NCI-H82 treated with DMSO at 0.1 percent for 48 hours (cell line): ENCODE results near the gene TMEM30B.
"Not testable (repeated sequence)": the region's sequence is repeated elsewhere in the genome, so short reads cannot be mapped to it uniquely, and the experiment has no call there.

Source experiments
- DNase-seq: peaks from one replicate; lab custom pipeline; 2025; ENCODE audit not compliant: unreplicated experiment; lab: John Stamatoyannopoulos, UW

TMEM30B gene

GRCh38 chr14:61266891-61267740, 14.0 kb downstream of the TMEM30B start:
- DNase-seq = no peak

- DNase-seq = no peak
These were observed 14.7 kb downstream of the TMEM30B start for GRCh38 chr14:61266436-61266835.

GRCh38 chr14:61264651-61265050, 16.5 kb downstream of the TMEM30B start:
- DNase-seq = no peak

GRCh38 chr14:61264010-61264571, 17.0 kb downstream of the TMEM30B start:
- DNase-seq = no peak

- no peak for DNase-seq
These were observed 19.1 kb downstream of the TMEM30B start for GRCh38 chr14:61262082-61262481.

- DNase-seq = no peak
These were observed 20.0 kb downstream of the TMEM30B start for GRCh38 chr14:61260939-61261776.

GRCh38 chr14:61258985-61259384, 22.2 kb downstream of the TMEM30B start:
- no peak for DNase-seq

GRCh38 chr14:61257469-61258057, 23.6 kb downstream of the TMEM30B start:
- DNase-seq = no peak

- no peak for DNase-seq
These were observed 24.2 kb downstream of the TMEM30B start for GRCh38 chr14:61256826-61257468.

- DNase-seq = no peak
These were observed 25.2 kb downstream of the TMEM30B start for GRCh38 chr14:61255968-61256367.

- DNase-seq = no peak
These were observed 26.2 kb downstream of the TMEM30B start for GRCh38 chr14:61254808-61255526.

- no peak for DNase-seq
These were observed 27.9 kb downstream of the TMEM30B start for GRCh38 chr14:61253064-61253738.

- peak; percentile 57 for DNase-seq
These were observed 28.6 kb downstream of the TMEM30B start for GRCh38 chr14:61252369-61253063.

GRCh38 chr14:61250063-61250462, 31.1 kb downstream of the TMEM30B start:
- DNase-seq = no peak

GRCh38 chr14:61247935-61248334, 33.2 kb downstream of the TMEM30B start:
- DNase-seq = no peak

GRCh38 chr14:61246721-61247120, 34.4 kb downstream of the TMEM30B start:
- no peak for DNase-seq

GRCh38 chr14:61244009-61244408, 37.1 kb downstream of the TMEM30B start:
- DNase-seq = no peak

- DNase-seq = no peak
These were observed 40.9 kb downstream of the TMEM30B start for GRCh38 chr14:61240206-61240605.

- not testable (repeated sequence) for DNase-seq
These were observed 41.9 kb downstream of the TMEM30B start for GRCh38 chr14:61239285-61239684.
